HUDEP-2 (cell line): Measurements from ENCODE around the gene CCNG2.

Experiments
- DNase-seq, 76 experiments: peaks; one replicate each; lab custom pipeline; 2025; ENCODE audit not compliant: unreplicated experiment in 76 of 76; lab: John Stamatoyannopoulos, UW

CCNG2 gene

GRCh38 chr4:77174426-77174825 lies 17.4 kb downstream of the CCNG2 start:
- DNase-seq = no peak

GRCh38 chr4:77175201-77175611 lies 18.2 kb downstream of the CCNG2 start:
- no peak for DNase-seq

- no peak for DNase-seq
These were observed 19.6 kb downstream of the CCNG2 start for GRCh38 chr4:77176640-77177039.

GRCh38 chr4:77177199-77177598 lies 20.2 kb downstream of the CCNG2 start:
- DNase-seq = no peak

GRCh38 chr4:77178560-77178959 lies 21.6 kb downstream of the CCNG2 start:
- no peak for DNase-seq

- DNase-seq = peak in 22 of 76 experiments; percentile 0 to 33 (median 13)
These were observed 22.5 kb downstream of the CCNG2 start for GRCh38 chr4:77179519-77179918.

GRCh38 chr4:77181720-77182119 lies 24.7 kb downstream of the CCNG2 start:
- no peak for DNase-seq

- DNase-seq = no peak
These were observed 26.9 kb downstream of the CCNG2 start for GRCh38 chr4:77183777-77184420.

- no peak for DNase-seq
These were observed 28.0 kb downstream of the CCNG2 start for GRCh38 chr4:77184974-77185373.

- no peak for DNase-seq
These were observed 28.7 kb downstream of the CCNG2 start for GRCh38 chr4:77185686-77186085.

- DNase-seq = no peak
These were observed 30.3 kb downstream of the CCNG2 start for GRCh38 chr4:77187322-77187721.

GRCh38 chr4:77188498-77189220 lies 31.7 kb downstream of the CCNG2 start:
- DNase-seq = no peak

GRCh38 chr4:77189412-77189811 lies 32.4 kb downstream of the CCNG2 start:
- DNase-seq = no peak

GRCh38 chr4:77190053-77190452 lies 33.0 kb downstream of the CCNG2 start:
- no peak for DNase-seq

- DNase-seq = no peak
These were observed 36.0 kb downstream of the CCNG2 start for GRCh38 chr4:77193046-77193445.

- peak in 48 of 76 experiments; percentile 1 to 67 (median 24) for DNase-seq
These were observed 36.6 kb downstream of the CCNG2 start for GRCh38 chr4:77193511-77194102.

- DNase-seq = no peak
These were observed 37.4 kb downstream of the CCNG2 start for GRCh38 chr4:77194366-77194765.

GRCh38 chr4:77194989-77195388 lies 38.0 kb downstream of the CCNG2 start:
- no peak for DNase-seq

GRCh38 chr4:77196866-77197265 lies 39.9 kb downstream of the CCNG2 start:
- DNase-seq = no peak

GRCh38 chr4:77197361-77197760 lies 40.4 kb downstream of the CCNG2 start:
- no peak for DNase-seq

- DNase-seq = no peak
These were observed 40.8 kb downstream of the CCNG2 start for GRCh38 chr4:77197831-77198230.

GRCh38 chr4:77199276-77199675 lies 42.3 kb downstream of the CCNG2 start:
- no peak for DNase-seq
